Tibial nerve (tissue), 4 donors: ENCODE results near the gene ESYT2. TPM values are rescaled to one million over a fixed set of nuclear protein-coding genes. Genes with fewer than 3 reads are reported as not detected.

ENCODE experiments used
- DNase-seq, 2 donors: peaks; one replicate each; pipeline ENCODE4 v3.0.0-alpha.2; 2019; ENCODE audit warnings: low spot score in 2 of 2
- H3K27ac ChIP-seq, 4 donors: fragments of 200-600 bp; sonication (generic) in 3 of 4; one replicate each; pipeline ENCODE4 v1.5.1; 2017 to 2019; ENCODE audit warnings: mild to moderate bottlenecking in 1 of 4
- H3K27me3 ChIP-seq, 2 donors: fragments of 200-600 bp; sonication (generic) in 1 of 2; one replicate each; pipeline versions ENCODE4 v1.5.1 to v1.6.0; 2017 to 2019
- H3K36me3 ChIP-seq, 3 donors: fragments of 200-600 bp; sonication (generic); one replicate each; pipeline ENCODE4 v1.5.1; 2018 to 2019
- H3K4me1 ChIP-seq, 4 donors: fragments of 200-600 bp; sonication (generic) in 3 of 4; one replicate each; pipeline ENCODE4 v1.5.1; 2017 to 2019
- H3K4me3 ChIP-seq, 4 donors: fragments of 200-600 bp; sonication (generic) in 3 of 4; one replicate each; pipeline ENCODE4 v1.5.1; 2017 to 2019; ENCODE audit warnings: mild to moderate bottlenecking in 1 of 4, moderate library complexity in 1 of 4
- H3K9me3 ChIP-seq, 4 donors: fragments of 200-600 bp; sonication (generic) in 3 of 4; one replicate each; pipeline ENCODE4 v1.5.1; 2017 to 2019
- CTCF ChIP-seq, 5 experiments: fragments of 200-600 bp in 3 of 5; fragments of 450-650 bp in 2 of 5; sonication (generic) in 3 of 5; IDR thresholded peaks; one replicate each; pipeline ENCODE4 v1.5.1; 2016 to 2019; ENCODE audit warnings: antibody characterized with exemption in 5 of 5, mild to moderate bottlenecking in 3 of 5, moderate library complexity in 2 of 5
- EP300 ChIP-seq, 2 donors: sonication (generic); formaldehyde crosslinking; IDR thresholded peaks; one replicate each; pipeline ENCODE4 v1.6.1; 2017; ENCODE audit warnings: antibody characterized with exemption in 2 of 2, mild to moderate bottlenecking in 1 of 2
- POLR2A ChIP-seq, 2 donors: fragments of 450-650 bp; IDR thresholded peaks; one replicate each; pipeline ENCODE4 v1.6.1; 2017; ENCODE audit warnings: antibody characterized with exemption in 2 of 2, mild to moderate bottlenecking in 2 of 2, moderate library complexity in 2 of 2
- WGBS, 2 donors: methylation state at CpG; one replicate each; pipeline ENCODE4 v1.1.5; 2018; 5-methylcytosine and 5-hydroxymethylcytosine counted together
- total RNA-seq, 4 donors: library from RNA; depleted of rRNA; stranded (reverse); fragments of >200 nt; gene quantifications; one replicate each; pipeline ENCODE4 v1.1.0, GENCODE V29; 2016

Gene ESYT2
- total RNA-seq, 4 donors from 2014 or later, result 91.0 to 124 (median 114) TPM

- WGBS, 2 donors, result 80 to 84% methylated on average over 4 of the region's 4 CpGs
- Histone ChIP-seq H3K27ac (no peak overlapping the region), H3K9me3 (no peaks in the 10 kb centered on the region), H3K4me3 (no peak overlapping the region), H3K4me1 (no peaks in the 10 kb centered on the region), H3K36me3 (peaks cover 0 to 13% (median 0%) of the 10 kb centered on the region in 3 donors), H3K27me3 (no peaks in the 10 kb centered on the region)
- TF ChIP-seq POLR2A (IDR thresholded peaks at IDR 0.05), result no peak
- no peak for TF ChIP-seq CTCF (IDR thresholded peaks at IDR 0.05)
- no peak for TF ChIP-seq EP300 (IDR thresholded peaks at IDR 0.05)
- DNase-seq, result no peak
Observed at GRCh38 chr7:158725506-158725800, 103.9 kb downstream of the ESYT2 start.

GRCh38 chr7:158724658-158725505, 104.4 kb downstream of the ESYT2 start:
- H3K4me3 ChIP-seq, result no peak overlapping the region
- no peak overlapping the region for H3K27ac ChIP-seq
- H3K9me3 ChIP-seq, result no peaks in the 10 kb centered on the region
- 90 to 91% methylated on average over 21 of the region's 21 CpGs for WGBS, 2 donors
- TF ChIP-seq POLR2A (IDR thresholded peaks at IDR 0.05), result no peak
- no peak for TF ChIP-seq EP300 (IDR thresholded peaks at IDR 0.05)
- TF ChIP-seq CTCF (IDR thresholded peaks at IDR 0.05), result no peak
- DNase-seq, result no peak
- no peaks in the 10 kb centered on the region for H3K4me1 ChIP-seq
- H3K36me3 ChIP-seq, result peaks cover 0 to 7% (median 0%) of the 10 kb centered on the region in 3 donors
- H3K27me3 ChIP-seq, result no peaks in the 10 kb centered on the region

GRCh38 chr7:158723714-158724385, 105.5 kb downstream of the ESYT2 start:
- H3K4me3 ChIP-seq, result no peak overlapping the region
- 75 to 84% methylated on average over 12 of the region's 12 CpGs for WGBS, 2 donors
- H3K36me3 ChIP-seq, result no peaks in the 10 kb centered on the region
- no peak for TF ChIP-seq CTCF (IDR thresholded peaks at IDR 0.05)
- no peak for TF ChIP-seq POLR2A (IDR thresholded peaks at IDR 0.05)
- no peak for TF ChIP-seq EP300 (IDR thresholded peaks at IDR 0.05)
- H3K27ac ChIP-seq, result no peak overlapping the region
- no peak for DNase-seq
- no peaks in the 10 kb centered on the region for H3K27me3 ChIP-seq
- no peaks in the 10 kb centered on the region for H3K9me3 ChIP-seq
- no peaks in the 10 kb centered on the region for H3K4me1 ChIP-seq

GRCh38 chr7:158723266-158723665, 106.0 kb downstream of the ESYT2 start:
- Histone ChIP-seq H3K4me1 (no peaks in the 10 kb centered on the region), H3K27me3 (no peaks in the 10 kb centered on the region), H3K27ac (no peak overlapping the region), H3K36me3 (no peaks in the 10 kb centered on the region), H3K4me3 (no peak overlapping the region), H3K9me3 (no peaks in the 10 kb centered on the region)
- DNase-seq, result no peak
- no peak for TF ChIP-seq EP300 (IDR thresholded peaks at IDR 0.05)
- TF ChIP-seq POLR2A (IDR thresholded peaks at IDR 0.05), result no peak
- TF ChIP-seq CTCF (IDR thresholded peaks at IDR 0.05), result no peak
- WGBS, 2 donors, result 85 to 92% methylated on average over 9 to 12 of the region's 13 CpGs

GRCh38 chr7:158722574-158723237, 106.6 kb downstream of the ESYT2 start:
- no peaks in the 10 kb centered on the region for H3K9me3 ChIP-seq
- no peak for TF ChIP-seq CTCF (IDR thresholded peaks at IDR 0.05)
- no peak for TF ChIP-seq EP300 (IDR thresholded peaks at IDR 0.05)
- TF ChIP-seq POLR2A (IDR thresholded peaks at IDR 0.05), result no peak
- 87 to 94% methylated on average over 6 of the region's 6 CpGs for WGBS, 2 donors
- no peak overlapping the region for H3K4me3 ChIP-seq
- no peaks in the 10 kb centered on the region for H3K36me3 ChIP-seq
- no peak for DNase-seq
- H3K4me1 ChIP-seq, result no peaks in the 10 kb centered on the region
- H3K27me3 ChIP-seq, result no peaks in the 10 kb centered on the region
- H3K27ac ChIP-seq, result no peak overlapping the region
